Bronchus fibroblast of lung (primary cell): Measurements from ENCODE around the gene ZSCAN5C. TPM values are rescaled to one million over a fixed set of nuclear protein-coding genes. Genes with fewer than 3 reads are reported as not detected.

Experiments
- total RNA-seq: library from RNA; depleted of rRNA; stranded (reverse); fragments of >200 nt; gene quantifications from 2 replicates; pipeline ENCODE4 v1.2.3, GENCODE V29; 2015

ZSCAN5C gene, protein sequence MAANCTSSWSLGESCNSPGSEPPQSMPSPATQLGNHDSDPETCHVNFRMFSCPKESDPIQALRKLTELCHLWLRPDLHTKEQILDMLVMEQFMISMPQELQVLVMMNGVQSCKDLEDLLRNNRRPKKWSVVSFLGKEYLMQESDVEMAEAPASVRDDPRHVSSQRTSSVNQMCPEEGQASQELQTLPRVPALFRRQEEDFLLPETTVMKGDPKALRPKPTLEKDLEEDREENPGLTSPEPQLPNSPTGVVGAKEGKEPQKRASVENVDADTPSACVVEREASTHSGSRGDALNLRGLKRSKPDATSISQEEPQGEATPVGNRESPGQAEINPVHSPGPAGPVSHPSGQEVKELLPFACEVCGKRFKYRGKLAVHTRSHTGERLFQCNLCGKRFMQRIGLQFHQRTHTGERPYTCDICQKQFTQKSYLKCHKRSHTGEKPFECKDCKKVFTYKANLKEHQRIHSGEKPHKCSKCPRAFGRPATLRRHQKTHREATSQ
- not detected in 2 replicates for total RNA-seq

DNA sequence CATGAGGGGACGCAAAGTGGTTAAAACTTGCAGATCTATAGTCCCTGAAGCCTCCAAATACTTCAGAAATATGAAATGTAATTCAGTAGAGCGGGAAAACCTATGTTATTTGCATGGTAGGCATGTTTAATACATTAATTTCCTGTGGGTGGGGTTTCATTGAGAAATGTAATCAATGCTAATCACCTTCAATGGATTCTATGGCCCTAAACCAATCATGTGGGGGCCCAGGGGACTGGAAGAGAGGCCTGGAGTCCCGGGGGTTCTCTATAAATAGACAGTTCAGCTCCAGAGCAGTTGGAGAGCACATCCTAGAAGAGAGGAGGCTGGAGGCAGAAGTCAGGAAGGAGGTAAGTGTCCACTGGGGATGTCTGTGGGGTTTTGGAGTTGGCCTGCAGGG, at the start of gene ZSCAN5C:
ZSCAN5C (plus strand) TSS at position 301 of the 400 bp plus-strand sequence. CDS start 3,641 bp downstream, outside the sequence.

DNA sequence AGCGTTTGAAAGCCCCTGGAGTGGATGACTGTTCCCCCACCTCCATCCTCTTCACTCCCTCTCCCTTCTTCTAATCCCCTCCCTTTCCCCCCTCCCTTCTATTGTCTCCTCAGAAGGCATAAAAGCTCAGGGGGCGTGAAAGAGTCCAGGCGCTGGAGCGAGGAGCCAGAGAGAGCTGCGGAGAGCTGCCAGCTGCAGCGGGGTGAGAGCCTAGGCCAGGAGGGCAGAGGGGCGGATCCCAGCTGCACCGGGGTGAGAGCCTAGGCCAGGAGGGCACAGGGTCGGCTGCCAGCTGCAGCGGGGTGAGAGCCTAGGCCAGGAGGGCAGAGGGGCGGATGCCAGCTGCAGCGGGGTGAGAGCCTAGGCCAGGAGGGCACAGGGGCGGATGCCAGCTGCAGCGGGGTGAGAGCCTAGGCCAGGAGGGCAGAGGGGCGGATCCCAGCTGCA, 26.2 kb upstream of the ZSCAN5C start, which contains the start of gene GALP:
GALP (plus strand) TSS at position 148 of the 447 bp plus-strand sequence. CDS start 1,101 bp downstream, outside the sequence.

DNA sequence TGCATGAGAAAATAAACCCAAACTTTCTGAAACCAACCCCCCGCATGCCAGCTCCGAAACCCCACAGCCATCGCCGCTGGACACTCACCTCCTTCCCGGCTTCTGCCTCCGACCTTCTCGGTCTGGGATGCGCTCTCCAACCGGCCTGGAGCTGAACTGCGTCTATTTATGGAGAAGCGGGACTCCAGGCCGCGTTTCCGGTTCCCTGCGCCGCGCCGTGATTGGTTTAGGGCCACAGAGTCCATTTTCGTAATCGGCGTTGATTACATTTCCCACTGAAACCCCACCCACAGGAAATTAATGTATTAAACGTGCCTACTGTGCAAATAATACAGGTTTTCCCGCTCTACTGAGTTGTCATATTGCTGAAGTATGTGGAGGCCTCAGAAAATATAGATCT, 4.4 kb upstream of the ZSCAN5C start, which contains the start of gene ZSCAN5B:
ZSCAN5B (minus strand) TSS at position 138 of the 400 bp plus-strand sequence. CDS start 4,731 bp downstream, outside the sequence.

Other genes with a start within 250 kb of the ZSCAN5C start
- not detected in 2 replicates for gene NLRP5, start 215.5 kb upstream of the ZSCAN5C start, total RNA-seq
- gene ZNF787, start 81.0 kb upstream of the ZSCAN5C start, total RNA-seq: 13.6 and 17.5 TPM in 2 replicates
- gene ZNF444, start 61.0 kb upstream of the ZSCAN5C start, total RNA-seq: 14.0 and 16.8 TPM in 2 replicates
- gene GALP, start 26.3 kb upstream of the ZSCAN5C start, total RNA-seq: not detected in 2 replicates
- 0.17 TPM in 1 of 2 replicates, not detected in the other for gene ZSCAN5B, start 4.5 kb upstream of the ZSCAN5C start, total RNA-seq
- not detected in 2 replicates for gene EDDM13, start 70.5 kb downstream of the ZSCAN5C start, total RNA-seq
- gene ZSCAN5A, start 112.6 kb downstream of the ZSCAN5C start, total RNA-seq: 1.8 and 3.0 TPM in 2 replicates
- 1.8 and 2.2 TPM in 2 replicates for gene ZNF582, start 191.3 kb downstream of the ZSCAN5C start, total RNA-seq
- 1.2 and 2.2 TPM in 2 replicates for gene ZNF583, start 202.1 kb downstream of the ZSCAN5C start, total RNA-seq